Loucy (cell line): ENCODE measurements around the gene C12orf57.
A peak's percentile ranks its signal among the peaks of the same experiment; 100 is the strongest.

Experiments
- EZH2phosphoT487 ChIP-seq: fragments of 200-600 bp; IDR thresholded peaks from 2 replicates; pipeline ENCODE4 v1.6.1; 2018; ENCODE audit warnings: antibody characterized with exemption, mild to moderate bottlenecking, moderate library complexity, borderline replicate concordance
- TF ChIP-seq, protein P1 (sequence below): fragments of 200-600 bp; sonication (generic); conservative IDR thresholded peaks from 2 replicates; pipeline ENCODE4 v1.5.1; 2014; ENCODE audit warnings: mild to moderate bottlenecking, antibody characterized with exemption, low read length

DNA sequence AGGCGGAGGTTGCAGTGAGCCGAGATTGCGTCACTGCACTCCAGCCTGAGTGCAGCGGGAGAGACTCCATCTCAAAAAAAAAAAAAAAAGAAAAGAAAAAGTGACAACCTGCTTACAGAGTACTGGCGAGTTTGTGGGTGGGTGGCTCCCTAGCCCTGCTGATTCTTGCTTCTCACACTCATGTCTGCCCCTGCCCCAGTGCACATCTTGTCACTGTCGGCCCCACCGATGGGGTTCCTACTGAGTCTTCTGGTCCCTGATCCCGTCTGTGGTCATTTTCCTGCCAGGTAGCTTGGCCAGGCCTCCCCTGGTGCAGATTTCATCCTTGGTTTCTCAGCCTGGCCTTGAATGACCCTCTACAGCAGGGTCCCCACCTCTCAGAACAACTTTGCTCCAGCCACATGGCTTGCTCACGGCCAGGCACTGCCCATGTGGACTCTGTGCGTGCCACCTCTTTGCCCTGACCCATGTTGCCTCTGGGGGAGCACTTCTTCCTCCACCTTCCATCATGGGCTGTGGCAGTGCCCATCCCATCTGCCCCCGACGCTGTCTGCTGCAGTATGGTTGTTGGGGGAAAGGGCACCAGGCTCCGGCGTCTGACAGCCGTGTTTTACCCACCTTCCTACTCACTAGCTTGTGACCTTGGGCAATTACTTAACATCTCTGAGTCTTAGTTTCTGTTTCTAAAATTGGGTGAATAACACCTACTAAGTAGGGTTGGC lies 5.2 kb downstream of the C12orf57 start:
- TF ChIP-seq, protein P1, sequence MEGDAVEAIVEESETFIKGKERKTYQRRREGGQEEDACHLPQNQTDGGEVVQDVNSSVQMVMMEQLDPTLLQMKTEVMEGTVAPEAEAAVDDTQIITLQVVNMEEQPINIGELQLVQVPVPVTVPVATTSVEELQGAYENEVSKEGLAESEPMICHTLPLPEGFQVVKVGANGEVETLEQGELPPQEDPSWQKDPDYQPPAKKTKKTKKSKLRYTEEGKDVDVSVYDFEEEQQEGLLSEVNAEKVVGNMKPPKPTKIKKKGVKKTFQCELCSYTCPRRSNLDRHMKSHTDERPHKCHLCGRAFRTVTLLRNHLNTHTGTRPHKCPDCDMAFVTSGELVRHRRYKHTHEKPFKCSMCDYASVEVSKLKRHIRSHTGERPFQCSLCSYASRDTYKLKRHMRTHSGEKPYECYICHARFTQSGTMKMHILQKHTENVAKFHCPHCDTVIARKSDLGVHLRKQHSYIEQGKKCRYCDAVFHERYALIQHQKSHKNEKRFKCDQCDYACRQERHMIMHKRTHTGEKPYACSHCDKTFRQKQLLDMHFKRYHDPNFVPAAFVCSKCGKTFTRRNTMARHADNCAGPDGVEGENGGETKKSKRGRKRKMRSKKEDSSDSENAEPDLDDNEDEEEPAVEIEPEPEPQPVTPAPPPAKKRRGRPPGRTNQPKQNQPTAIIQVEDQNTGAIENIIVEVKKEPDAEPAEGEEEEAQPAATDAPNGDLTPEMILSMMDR: peak; percentile 51
- no peak for TF ChIP-seq EZH2phosphoT487
